ENCODE data around the gene MRRF. TPM values are rescaled to one million over a fixed set of nuclear protein-coding genes. Genes with fewer than 3 reads are reported as not detected.

Gene MRRF
- total and polyA plus RNA-seq, 2 donors (not counting 3 experiments of a cell fraction or from before 2014, with no cell fraction given): 27.2 to 36.4 TPM

- CTCF ChIA-PET: interaction anchor here (1.1 to 4.1 kb wide), 2 partner anchors 8 to 46 kb away, joined by 4 to 20 read pairs; no protein-coding TSS in a partner anchor
- BruUV-seq (replicated peaks): no TSS peak
- intact Hi-C loops (cut with micrococcal nuclease): loop anchor here (5.0 kb wide), 1 partner anchor 555 kb away; no protein-coding TSS in a partner anchor
Observed at GRCh38 chr9:122262073-122262472, 2.6 kb upstream of the MRRF start.

More at GRCh38 chr9:122262073-122262472, 2.6 kb upstream of the MRRF start:
- Histone ChIP-seq H3K9me1 (replicated peaks; ENCODE audit: control insufficient read depth, extremely low read depth, insufficient read depth, low read length) (no peaks in the 10 kb centered on the region), H3K36me3 (ENCODE audit: control insufficient read depth in 2 of 2, extremely low read depth in 1 of 2, insufficient read depth in 2 of 2, low read length in 2 of 2) (peaks cover 5 to 12% of the 10 kb centered on the region in 2 experiments), H3K9me3 (replicated peaks; ENCODE audit: control insufficient read depth, insufficient read depth, low read length) (no peaks in the 10 kb centered on the region), H3K4me1 (ENCODE audit: control insufficient read depth, extremely low read depth, insufficient read depth, low read length) (peaks cover 26% of the 10 kb centered on the region), H3K4me3 (replicated peaks in 1 of 3; ENCODE audit: insufficient read depth in 1 of 3, low read depth in 1 of 3, low read length in 3 of 3) (no peak overlapping the region), H3K79me2 (ENCODE audit: control insufficient read depth, insufficient read depth, low read length) (peaks cover 47% of the 10 kb centered on the region), H2AFZ (ENCODE audit: low read depth, low read length) (no peak overlapping the region), H3K4me2 (ENCODE audit: insufficient read depth, low read length) (no peak overlapping the region), H3K9ac (replicated peaks; ENCODE audit: extremely low read depth, insufficient read depth, low read length) (no peak overlapping the region), H3K27ac (ENCODE audit: insufficient read depth, low read depth, low read length) (no peak overlapping the region), H3K27me3 (ENCODE audit: control insufficient read depth in 2 of 2, insufficient read depth in 2 of 2, low read length in 2 of 2) (no peaks in the 10 kb centered on the region), H4K20me1 (replicated peaks; ENCODE audit: control insufficient read depth, extremely low read depth, insufficient read depth, low read length) (no peaks in the 10 kb centered on the region)
- FAIRE-seq (no peak), DNase-seq (ENCODE audit: low read depth, low spot score) (no peak)
- TF ChIP-seq FOS (IDR thresholded peaks at IDR 0.05; ENCODE audit: borderline replicate concordance, insufficient read depth, low read length): no peak
- no peak for TF ChIP-seq POLR2A (IDR thresholded peaks at IDR 0.05; ENCODE audit: low read depth, low read length)
- TF ChIP-seq JUN (IDR thresholded peaks at IDR 0.05; ENCODE audit: borderline replicate concordance, insufficient read depth, insufficient read length, low read depth): no peak
- no peak for TF ChIP-seq POLR2AphosphoS5 (IDR thresholded peaks at IDR 0.05; ENCODE audit: insufficient read depth, low read depth, low read length)
- TF ChIP-seq, protein P1, sequence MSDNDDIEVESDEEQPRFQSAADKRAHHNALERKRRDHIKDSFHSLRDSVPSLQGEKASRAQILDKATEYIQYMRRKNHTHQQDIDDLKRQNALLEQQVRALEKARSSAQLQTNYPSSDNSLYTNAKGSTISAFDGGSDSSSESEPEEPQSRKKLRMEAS (IDR thresholded peaks at IDR 0.05; ENCODE audit: insufficient read depth, insufficient read length): no peak
- TF ChIP-seq, protein P2, sequence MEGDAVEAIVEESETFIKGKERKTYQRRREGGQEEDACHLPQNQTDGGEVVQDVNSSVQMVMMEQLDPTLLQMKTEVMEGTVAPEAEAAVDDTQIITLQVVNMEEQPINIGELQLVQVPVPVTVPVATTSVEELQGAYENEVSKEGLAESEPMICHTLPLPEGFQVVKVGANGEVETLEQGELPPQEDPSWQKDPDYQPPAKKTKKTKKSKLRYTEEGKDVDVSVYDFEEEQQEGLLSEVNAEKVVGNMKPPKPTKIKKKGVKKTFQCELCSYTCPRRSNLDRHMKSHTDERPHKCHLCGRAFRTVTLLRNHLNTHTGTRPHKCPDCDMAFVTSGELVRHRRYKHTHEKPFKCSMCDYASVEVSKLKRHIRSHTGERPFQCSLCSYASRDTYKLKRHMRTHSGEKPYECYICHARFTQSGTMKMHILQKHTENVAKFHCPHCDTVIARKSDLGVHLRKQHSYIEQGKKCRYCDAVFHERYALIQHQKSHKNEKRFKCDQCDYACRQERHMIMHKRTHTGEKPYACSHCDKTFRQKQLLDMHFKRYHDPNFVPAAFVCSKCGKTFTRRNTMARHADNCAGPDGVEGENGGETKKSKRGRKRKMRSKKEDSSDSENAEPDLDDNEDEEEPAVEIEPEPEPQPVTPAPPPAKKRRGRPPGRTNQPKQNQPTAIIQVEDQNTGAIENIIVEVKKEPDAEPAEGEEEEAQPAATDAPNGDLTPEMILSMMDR (IDR thresholded peaks at IDR 0.05; ENCODE audit: extremely low read depth in 1 of 2, insufficient read depth in 1 of 2, low read depth in 1 of 2, low read length in 2 of 2): no peak
- dilution Hi-C loops (cut with MboI; ENCODE audit: extremely low pct_ligation_motif_present, low sequenced_read_pairs): no loop called here
- POLR2A ChIA-PET: no interaction called here

Data from endothelial cell of umbilical vein (primary cell).